CD14-positive monocyte (primary cell): ENCODE measurements around the gene PPCS. TPM values are rescaled to one million over a fixed set of nuclear protein-coding genes. Genes with fewer than 3 reads are reported as not detected.

Experiments used
- DNase-seq, 3 donors: peaks; one replicate each; pipeline ENCODE4 v3.0.0-alpha.2; 2011 to 2022
- H2AFZ ChIP-seq: 2 replicates; pipeline ENCODE4 v1.6.0; 2012; ENCODE audit warnings: mild to moderate bottlenecking, low read depth, low read length, inconsistent platforms; ENCODE audit not compliant: insufficient read depth, poor library complexity, severe bottlenecking
- H3K27ac ChIP-seq, 2 donors: 1 replicate in 1 of 2; 2 replicates in 1 of 2; pipeline ENCODE4 v1.5.1; 2012 to 2013; ENCODE audit warnings: low read length in 2 of 2, control low read depth in 1 of 2, inconsistent platforms in 1 of 2, low read depth in 1 of 2, mild to moderate bottlenecking in 1 of 2
- H3K27me3 ChIP-seq, 2 donors: one replicate each; pipeline versions ENCODE4 v1.6.0 to v1.6.1; 2011 to 2013; ENCODE audit warnings: low read length in 2 of 2; ENCODE audit not compliant: control insufficient read depth in 2 of 2, insufficient read depth in 2 of 2
- H3K36me3 ChIP-seq, 2 donors: replicated peaks in 1 of 2; 1 replicate in 1 of 2; 2 replicates in 1 of 2; pipeline versions ENCODE4 v1.5.1 to v1.6.1; 2012 to 2013; ENCODE audit warnings: low read length in 2 of 2, control low read depth in 1 of 2, inconsistent platforms in 1 of 2, mild to moderate bottlenecking in 1 of 2; ENCODE audit not compliant: insufficient read depth in 2 of 2, control insufficient read depth in 1 of 2
- H3K4me1 ChIP-seq, 2 donors: 1 replicate in 1 of 2; 2 replicates in 1 of 2; pipeline versions ENCODE4 v1.5.1 to v1.6.1; 2012 to 2013; ENCODE audit warnings: low read length in 2 of 2, control low read depth in 1 of 2, inconsistent platforms in 1 of 2, mild to moderate bottlenecking in 1 of 2, moderate library complexity in 1 of 2; ENCODE audit not compliant: insufficient read depth in 2 of 2, control insufficient read depth in 1 of 2
- H3K4me2 ChIP-seq: replicated peaks from 2 replicates; pipeline ENCODE3; 2012; ENCODE audit warnings: low read length, moderate library complexity, mild to moderate bottlenecking; ENCODE audit not compliant: poor library complexity, severe bottlenecking; ENCODE audit errors: extremely low read depth
- H3K4me3 ChIP-seq, 3 experiments: fragments of 200-600 bp in 1 of 3; sonication (generic) in 1 of 3; replicated peaks in 1 of 3; 1 replicate in 2 of 3; 2 replicates in 1 of 3; pipeline ENCODE4 v1.5.1; 2011 to 2013; ENCODE audit warnings: low read length in 3 of 3, mild to moderate bottlenecking in 3 of 3, control low read depth in 2 of 3, low read depth in 2 of 3, inconsistent platforms in 1 of 3, moderate library complexity in 1 of 3
- H3K79me2 ChIP-seq: 2 replicates; pipeline ENCODE4 v1.6.0; 2012; ENCODE audit warnings: mild to moderate bottlenecking, control low read depth, inconsistent platforms, low read length, moderate library complexity; ENCODE audit not compliant: insufficient read depth
- H3K9ac ChIP-seq: 2 replicates; pipeline ENCODE4 v1.6.0; 2017; ENCODE audit warnings: low read length, mild to moderate bottlenecking; ENCODE audit not compliant: insufficient read depth, poor library complexity, severe bottlenecking
- H3K9me3 ChIP-seq, 2 donors: replicated peaks in 1 of 2; 1 replicate in 1 of 2; 2 replicates in 1 of 2; pipeline versions ENCODE4 v1.5.1 to v1.6.1; 2012 to 2013; ENCODE audit warnings: low read length in 2 of 2, control low read depth in 1 of 2; ENCODE audit not compliant: control insufficient read depth in 1 of 2, insufficient read depth in 1 of 2
- H4K20me1 ChIP-seq: 2 replicates; pipeline ENCODE4 v1.6.0; 2012; ENCODE audit warnings: mild to moderate bottlenecking, low read length, control low read depth, moderate library complexity; ENCODE audit not compliant: insufficient read depth
- H3K27ac Mint-ChIP-seq, 7 donors: one replicate each; pipeline ENCODE4 v1.8.0; 2020; ENCODE audit warnings: mild to moderate bottlenecking in 7 of 7, mixed read lengths in 7 of 7, moderate library complexity in 6 of 7, inconsistent platforms in 2 of 7
- H3K27me3 Mint-ChIP-seq, 3 donors: one replicate each; pipeline ENCODE4 v1.8.0; 2021 to 2022; ENCODE audit warnings: low read depth in 3 of 3, mild to moderate bottlenecking in 3 of 3, mixed read lengths in 3 of 3, moderate library complexity in 3 of 3, inconsistent platforms in 1 of 3
- H3K36me3 Mint-ChIP-seq, 2 donors: one replicate each; pipeline ENCODE4 v1.8.0; 2020; ENCODE audit warnings: mixed read lengths in 2 of 2, inconsistent platforms in 1 of 2, mild to moderate bottlenecking in 1 of 2
- H3K4me1 Mint-ChIP-seq: one replicate; pipeline ENCODE4 v1.8.0; 2020; ENCODE audit warnings: mild to moderate bottlenecking, mixed read lengths
- H3K4me3 Mint-ChIP-seq, 2 donors: one replicate each; pipeline ENCODE4 v1.8.0; 2020; ENCODE audit warnings: mild to moderate bottlenecking in 2 of 2, mixed read lengths in 2 of 2, moderate library complexity in 1 of 2
- H3K9me3 Mint-ChIP-seq, 7 donors: one replicate each; pipeline ENCODE4 v1.8.0; 2020 to 2022; ENCODE audit warnings: mixed read lengths in 7 of 7, mild to moderate bottlenecking in 6 of 7, moderate library complexity in 6 of 7, inconsistent platforms in 2 of 7
- WGBS: methylation state at CpG from one replicate; pipeline ENCODE4 v1.1.5; 2013; ENCODE audit warnings: missing lambda C conversion rate; ENCODE audit not compliant: insufficient coverage; 5-methylcytosine and 5-hydroxymethylcytosine counted together
- intact Hi-C, 2 donors: fragments of 100-400 bp; cut with micrococcal nuclease; formaldehyde crosslinking; loops; one replicate each; pipeline versions ENCODE4 v1.15.0 to v1.15.1; 2023
- polyA plus RNA-seq, 3 donors: library from polyadenylated mRNA; depleted of rRNA in 1 of 3; unstranded in 2 of 3; stranded (reverse) in 1 of 3; fragments of 300-500 nt in 2 of 3; fragments of >200 nt in 1 of 3; fragmentation: Illumina TruSeq in 2 of 3; gene quantifications; 1 replicate in 2 of 3; 2 replicates in 1 of 3; pipeline ENCODE4 v1.2.3, GENCODE V29; 2012 to 2021
- TF ChIP-seq, protein P1 (sequence below): fragments of 200-600 bp; IDR thresholded peaks from one replicate; pipeline ENCODE4 v1.8.0; 2022; ENCODE audit warnings: antibody characterized with exemption, mild to moderate bottlenecking

Gene PPCS
- polyA plus RNA-seq, 3 donors: 43.2 to 182 (median 176) TPM

DNA sequence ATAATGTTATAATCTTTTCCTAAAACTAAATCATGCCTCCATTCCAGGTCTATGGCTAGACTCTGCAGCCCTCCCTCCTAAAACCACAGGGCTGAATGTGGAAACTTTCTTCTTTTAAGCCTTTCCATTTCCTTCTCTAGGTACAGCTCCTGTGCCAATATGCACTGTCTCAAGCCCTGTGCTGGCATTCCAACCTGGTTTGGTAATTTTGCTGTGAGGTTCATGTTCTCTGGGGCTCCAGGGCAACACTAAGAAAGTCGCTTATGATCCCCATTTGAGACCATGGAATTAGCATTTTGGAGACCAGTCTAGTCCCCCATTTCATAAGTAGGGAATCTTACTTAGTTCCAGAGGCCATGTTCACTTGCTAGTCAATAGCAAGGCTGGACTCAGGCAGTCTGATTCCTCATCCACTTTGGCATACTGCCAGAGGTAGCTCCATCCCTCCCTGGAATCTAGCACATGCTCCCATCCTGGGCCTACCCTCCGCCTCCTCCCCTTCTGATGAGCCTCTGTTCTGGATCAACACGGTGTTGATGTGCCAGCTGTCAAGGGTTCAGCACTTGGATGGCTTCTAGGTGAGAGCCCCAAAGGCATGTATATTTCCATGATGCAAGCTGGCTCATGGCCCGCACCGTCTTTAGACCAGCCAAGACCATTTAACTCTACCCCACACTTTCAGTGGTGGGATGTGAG, 37.1 kb upstream of the PPCS start:
- no peaks in the 10 kb centered on the region for H3K36me3 ChIP-seq
- H3K79me2 ChIP-seq: no peaks in the 10 kb centered on the region
- H3K9me3 ChIP-seq: no peaks in the 10 kb centered on the region
- 100% methylated on average over 3 of the region's 5 CpGs for WGBS
- H4K20me1 ChIP-seq: no peaks in the 10 kb centered on the region
- Mint-ChIP-seq H3K27me3 (peaks cover 2 to 4% (median 3%) of the 10 kb centered on the region in 3 donors), H3K27ac (no peak overlapping the region), H3K4me3 (no peak overlapping the region), H3K36me3 (no peaks in the 10 kb centered on the region), H3K9me3 (peaks cover 0 to 4% (median 0%) of the 10 kb centered on the region in 7 donors), H3K4me1 (no peaks in the 10 kb centered on the region)
- H3K4me2 ChIP-seq: no peak overlapping the region
- H2AFZ ChIP-seq: no peak overlapping the region
- no peak overlapping the region for H3K4me3 ChIP-seq
- no peak for DNase-seq
- H3K27me3 ChIP-seq: no peaks in the 10 kb centered on the region
- H3K27ac ChIP-seq: no peak overlapping the region
- TF ChIP-seq, protein P1, sequence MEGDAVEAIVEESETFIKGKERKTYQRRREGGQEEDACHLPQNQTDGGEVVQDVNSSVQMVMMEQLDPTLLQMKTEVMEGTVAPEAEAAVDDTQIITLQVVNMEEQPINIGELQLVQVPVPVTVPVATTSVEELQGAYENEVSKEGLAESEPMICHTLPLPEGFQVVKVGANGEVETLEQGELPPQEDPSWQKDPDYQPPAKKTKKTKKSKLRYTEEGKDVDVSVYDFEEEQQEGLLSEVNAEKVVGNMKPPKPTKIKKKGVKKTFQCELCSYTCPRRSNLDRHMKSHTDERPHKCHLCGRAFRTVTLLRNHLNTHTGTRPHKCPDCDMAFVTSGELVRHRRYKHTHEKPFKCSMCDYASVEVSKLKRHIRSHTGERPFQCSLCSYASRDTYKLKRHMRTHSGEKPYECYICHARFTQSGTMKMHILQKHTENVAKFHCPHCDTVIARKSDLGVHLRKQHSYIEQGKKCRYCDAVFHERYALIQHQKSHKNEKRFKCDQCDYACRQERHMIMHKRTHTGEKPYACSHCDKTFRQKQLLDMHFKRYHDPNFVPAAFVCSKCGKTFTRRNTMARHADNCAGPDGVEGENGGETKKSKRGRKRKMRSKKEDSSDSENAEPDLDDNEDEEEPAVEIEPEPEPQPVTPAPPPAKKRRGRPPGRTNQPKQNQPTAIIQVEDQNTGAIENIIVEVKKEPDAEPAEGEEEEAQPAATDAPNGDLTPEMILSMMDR: no peak
- H3K9ac ChIP-seq: no peak overlapping the region
- no peaks in the 10 kb centered on the region for H3K4me1 ChIP-seq
- intact Hi-C loops: no loop called here

DNA sequence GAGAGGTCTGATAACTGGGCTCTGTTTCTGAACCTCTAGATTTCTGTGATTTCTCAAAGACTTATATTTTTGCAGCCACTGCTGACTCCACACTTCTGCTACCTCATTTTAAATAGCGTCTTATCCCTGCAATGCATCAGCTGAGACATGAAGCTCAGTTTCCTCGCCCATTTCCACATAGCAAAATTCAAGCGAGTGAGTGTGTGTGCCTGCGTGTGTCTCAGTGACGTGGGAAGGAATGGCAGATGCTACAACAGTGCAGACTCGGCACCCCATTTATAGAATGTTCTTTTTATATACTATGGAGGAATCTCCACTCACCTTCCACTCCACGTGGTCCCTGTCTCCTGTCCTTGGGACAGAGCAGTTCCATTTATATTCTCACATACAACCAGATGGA, 36.2 kb upstream of the PPCS start:
- H3K9me3 ChIP-seq: no peaks in the 10 kb centered on the region
- Mint-ChIP-seq H3K36me3 (no peaks in the 10 kb centered on the region), H3K9me3 (peaks cover 0 to 4% (median 0%) of the 10 kb centered on the region in 7 donors), H3K4me3 (no peak overlapping the region), H3K27ac (no peak overlapping the region), H3K27me3 (peaks cover 2 to 4% (median 3%) of the 10 kb centered on the region in 3 donors), H3K4me1 (no peaks in the 10 kb centered on the region)
- H3K27me3 ChIP-seq: no peaks in the 10 kb centered on the region
- DNase-seq: no peak
- no peak overlapping the region for H3K4me2 ChIP-seq
- no peak overlapping the region for H3K9ac ChIP-seq
- 100% methylated on average over 3 of the region's 7 CpGs for WGBS
- TF ChIP-seq, protein P1: no peak
- H4K20me1 ChIP-seq: no peaks in the 10 kb centered on the region
- H3K27ac ChIP-seq: no peak overlapping the region
- no peak overlapping the region for H3K4me3 ChIP-seq
- H2AFZ ChIP-seq: no peak overlapping the region
- intact Hi-C loops: no loop called here
- no peaks in the 10 kb centered on the region for H3K4me1 ChIP-seq
- H3K36me3 ChIP-seq: no peaks in the 10 kb centered on the region
- no peaks in the 10 kb centered on the region for H3K79me2 ChIP-seq
